Lower leg skin (tissue), 3 donors: Measurements from ENCODE around the gene OLFM2.

Source experiments
- POLR2A ChIP-seq, 2 donors: fragments of 450-650 bp; IDR thresholded peaks; one replicate each; pipeline ENCODE4 v1.6.1; 2016 to 2017; ENCODE audit warnings: antibody characterized with exemption in 2 of 2, mild to moderate bottlenecking in 1 of 2, moderate library complexity in 1 of 2
- TF ChIP-seq, protein P1 (sequence below), 3 donors: fragments of 450-650 bp; IDR thresholded peaks; one replicate each; pipeline ENCODE4 v1.5.1; 2016; ENCODE audit warnings: antibody characterized with exemption in 3 of 3, mild to moderate bottlenecking in 3 of 3, moderate library complexity in 2 of 3

GRCh38 chr19:9901020-9901419 lies 35.3 kb downstream of the OLFM2 start:
- TF ChIP-seq, protein P1, sequence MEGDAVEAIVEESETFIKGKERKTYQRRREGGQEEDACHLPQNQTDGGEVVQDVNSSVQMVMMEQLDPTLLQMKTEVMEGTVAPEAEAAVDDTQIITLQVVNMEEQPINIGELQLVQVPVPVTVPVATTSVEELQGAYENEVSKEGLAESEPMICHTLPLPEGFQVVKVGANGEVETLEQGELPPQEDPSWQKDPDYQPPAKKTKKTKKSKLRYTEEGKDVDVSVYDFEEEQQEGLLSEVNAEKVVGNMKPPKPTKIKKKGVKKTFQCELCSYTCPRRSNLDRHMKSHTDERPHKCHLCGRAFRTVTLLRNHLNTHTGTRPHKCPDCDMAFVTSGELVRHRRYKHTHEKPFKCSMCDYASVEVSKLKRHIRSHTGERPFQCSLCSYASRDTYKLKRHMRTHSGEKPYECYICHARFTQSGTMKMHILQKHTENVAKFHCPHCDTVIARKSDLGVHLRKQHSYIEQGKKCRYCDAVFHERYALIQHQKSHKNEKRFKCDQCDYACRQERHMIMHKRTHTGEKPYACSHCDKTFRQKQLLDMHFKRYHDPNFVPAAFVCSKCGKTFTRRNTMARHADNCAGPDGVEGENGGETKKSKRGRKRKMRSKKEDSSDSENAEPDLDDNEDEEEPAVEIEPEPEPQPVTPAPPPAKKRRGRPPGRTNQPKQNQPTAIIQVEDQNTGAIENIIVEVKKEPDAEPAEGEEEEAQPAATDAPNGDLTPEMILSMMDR (IDR thresholded peaks at IDR 0.05) = no peak
- no peak for TF ChIP-seq POLR2A (IDR thresholded peaks at IDR 0.05)
